Thyroid gland (tissue), 4 donors: ENCODE results near the gene CHN2. TPM values are rescaled to one million over a fixed set of nuclear protein-coding genes. Genes with fewer than 3 reads are reported as not detected.

Experiments
- DNase-seq, 2 donors: peaks; one replicate each; pipeline ENCODE4 v3.0.0-alpha.2; 2019
- H3K27ac ChIP-seq, 3 donors: fragments of 200-600 bp; sonication (generic); 1 replicate in 2 of 3; 2 replicates in 1 of 3; pipeline ENCODE4 v1.5.1; 2016 to 2019; ENCODE audit warnings: mild to moderate bottlenecking in 1 of 3, moderate library complexity in 1 of 3
- H3K27me3 ChIP-seq: fragments of 200-600 bp; sonication (generic); one replicate; pipeline ENCODE4 v1.5.1; 2019
- H3K36me3 ChIP-seq, 2 donors: fragments of 200-600 bp; sonication (generic); one replicate each; pipeline ENCODE4 v1.5.1; 2016 to 2019
- H3K4me1 ChIP-seq, 2 donors: fragments of 200-600 bp; sonication (generic); one replicate each; pipeline ENCODE4 v1.5.1; 2017 to 2019
- H3K4me3 ChIP-seq, 3 donors: fragments of 200-600 bp; sonication (generic); replicated peaks in 1 of 3; 1 replicate in 2 of 3; 2 replicates in 1 of 3; pipeline ENCODE4 v1.5.1; 2016; ENCODE audit warnings: mild to moderate bottlenecking in 1 of 3
- H3K9me3 ChIP-seq: fragments of 200-600 bp; sonication (generic); one replicate; pipeline ENCODE4 v1.5.1; 2017
- POLR2A ChIP-seq, 2 donors: fragments of 450-650 bp; IDR thresholded peaks; one replicate each; pipeline ENCODE4 v1.6.1; 2017; ENCODE audit warnings: antibody characterized with exemption in 2 of 2, mild to moderate bottlenecking in 2 of 2, moderate library complexity in 1 of 2
- WGBS, 2 donors: methylation state at CpG; one replicate each; pipeline ENCODE4 v1.1.5; 2017; 5-methylcytosine and 5-hydroxymethylcytosine counted together
- intact Hi-C: fragments of 100-400 bp; cut with DNase I; formaldehyde crosslinking; loops from one replicate; pipeline ENCODE4 v1.15.1; 2023
- total RNA-seq, 4 donors: library from RNA; depleted of rRNA; stranded (reverse); fragments of >200 nt; gene quantifications; one replicate each; pipeline ENCODE4 v1.2.3, GENCODE V29; 2016
- TF ChIP-seq, protein P1 (sequence below), 6 experiments: fragments of 200-600 bp in 3 of 6; fragments of 450-650 bp in 3 of 6; sonication (generic) in 3 of 6; IDR thresholded peaks; one replicate each; pipeline ENCODE4 v1.5.1; 2016 to 2019; ENCODE audit warnings: antibody characterized with exemption in 6 of 6, mild to moderate bottlenecking in 2 of 6, inconsistent platforms in 1 of 6, moderate library complexity in 1 of 6

Gene CHN2
- total RNA-seq, 4 donors from 2014 or later = 11.7 to 54.3 (median 41.4) TPM

DNA sequence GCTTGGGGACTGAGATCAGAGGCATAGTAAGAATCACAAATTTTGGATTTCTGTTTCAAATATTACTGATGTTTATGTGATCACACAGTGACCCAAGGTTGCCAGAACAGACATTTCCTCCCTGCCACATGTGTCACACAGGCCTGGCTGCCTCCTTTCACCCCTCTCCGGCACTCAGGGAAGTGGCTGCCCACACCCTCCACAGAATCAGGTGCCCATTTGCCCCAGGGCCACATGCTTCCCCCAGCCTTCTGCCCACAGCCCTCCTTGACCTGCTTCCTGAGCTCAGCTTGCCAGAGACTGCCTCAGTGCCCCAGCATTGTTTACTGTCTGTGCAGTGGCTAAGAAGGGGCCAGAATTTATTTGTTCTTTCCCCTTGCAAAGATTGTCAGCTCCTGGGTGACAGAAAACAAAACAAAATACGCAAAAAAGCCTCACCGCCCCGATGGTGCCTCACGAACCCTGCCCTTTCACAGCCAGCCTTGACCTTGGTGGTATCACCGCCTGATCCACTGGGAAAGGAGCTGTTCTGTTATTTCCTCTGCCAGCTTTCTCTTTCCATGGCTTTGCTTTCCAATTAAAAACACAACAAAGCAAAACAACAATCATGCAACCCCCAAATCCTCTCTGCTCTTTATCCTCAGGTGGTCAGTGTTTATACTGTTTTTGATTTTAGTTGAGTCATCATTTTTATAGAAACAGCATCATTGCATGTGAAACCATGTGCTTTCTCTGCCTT, 52.8 kb downstream of the CHN2 start:
- Histone ChIP-seq H3K4me1 (no peaks in the 10 kb centered on the region), H3K27ac (no peak overlapping the region), H3K9me3 (no peaks in the 10 kb centered on the region), H3K4me3 (no peak overlapping the region), H3K27me3 (no peaks in the 10 kb centered on the region), H3K36me3 (no peaks in the 10 kb centered on the region)
- TF ChIP-seq, protein P1, sequence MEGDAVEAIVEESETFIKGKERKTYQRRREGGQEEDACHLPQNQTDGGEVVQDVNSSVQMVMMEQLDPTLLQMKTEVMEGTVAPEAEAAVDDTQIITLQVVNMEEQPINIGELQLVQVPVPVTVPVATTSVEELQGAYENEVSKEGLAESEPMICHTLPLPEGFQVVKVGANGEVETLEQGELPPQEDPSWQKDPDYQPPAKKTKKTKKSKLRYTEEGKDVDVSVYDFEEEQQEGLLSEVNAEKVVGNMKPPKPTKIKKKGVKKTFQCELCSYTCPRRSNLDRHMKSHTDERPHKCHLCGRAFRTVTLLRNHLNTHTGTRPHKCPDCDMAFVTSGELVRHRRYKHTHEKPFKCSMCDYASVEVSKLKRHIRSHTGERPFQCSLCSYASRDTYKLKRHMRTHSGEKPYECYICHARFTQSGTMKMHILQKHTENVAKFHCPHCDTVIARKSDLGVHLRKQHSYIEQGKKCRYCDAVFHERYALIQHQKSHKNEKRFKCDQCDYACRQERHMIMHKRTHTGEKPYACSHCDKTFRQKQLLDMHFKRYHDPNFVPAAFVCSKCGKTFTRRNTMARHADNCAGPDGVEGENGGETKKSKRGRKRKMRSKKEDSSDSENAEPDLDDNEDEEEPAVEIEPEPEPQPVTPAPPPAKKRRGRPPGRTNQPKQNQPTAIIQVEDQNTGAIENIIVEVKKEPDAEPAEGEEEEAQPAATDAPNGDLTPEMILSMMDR (IDR thresholded peaks at IDR 0.05) = no peak
- TF ChIP-seq POLR2A (IDR thresholded peaks at IDR 0.05) = no peak
- intact Hi-C loops = no loop called here
- WGBS, 2 donors = 83 to 88% methylated on average over 6 of the region's 6 CpGs
- no peak for DNase-seq

DNA sequence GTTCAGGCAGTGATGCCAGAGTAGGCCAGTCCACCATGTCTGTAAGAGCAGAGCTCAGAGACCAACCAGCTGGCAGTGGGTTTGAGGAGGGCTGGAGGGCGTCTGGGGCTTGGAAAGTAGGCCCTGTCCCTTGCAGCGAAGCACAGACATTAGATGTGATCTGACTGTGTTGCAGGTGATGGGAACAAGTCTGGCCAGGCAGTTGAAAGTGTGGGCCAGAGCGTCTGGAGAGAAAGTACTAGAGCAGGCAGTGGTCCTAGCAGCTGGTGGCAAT, 53.3 kb downstream of the CHN2 start:
- H3K27ac ChIP-seq = no peak overlapping the region
- no peak for TF ChIP-seq POLR2A (IDR thresholded peaks at IDR 0.05)
- TF ChIP-seq, protein P1 (IDR thresholded peaks at IDR 0.05) = no peak
- WGBS, 2 donors = 93 to 97% methylated on average over 3 of the region's 3 CpGs

DNA sequence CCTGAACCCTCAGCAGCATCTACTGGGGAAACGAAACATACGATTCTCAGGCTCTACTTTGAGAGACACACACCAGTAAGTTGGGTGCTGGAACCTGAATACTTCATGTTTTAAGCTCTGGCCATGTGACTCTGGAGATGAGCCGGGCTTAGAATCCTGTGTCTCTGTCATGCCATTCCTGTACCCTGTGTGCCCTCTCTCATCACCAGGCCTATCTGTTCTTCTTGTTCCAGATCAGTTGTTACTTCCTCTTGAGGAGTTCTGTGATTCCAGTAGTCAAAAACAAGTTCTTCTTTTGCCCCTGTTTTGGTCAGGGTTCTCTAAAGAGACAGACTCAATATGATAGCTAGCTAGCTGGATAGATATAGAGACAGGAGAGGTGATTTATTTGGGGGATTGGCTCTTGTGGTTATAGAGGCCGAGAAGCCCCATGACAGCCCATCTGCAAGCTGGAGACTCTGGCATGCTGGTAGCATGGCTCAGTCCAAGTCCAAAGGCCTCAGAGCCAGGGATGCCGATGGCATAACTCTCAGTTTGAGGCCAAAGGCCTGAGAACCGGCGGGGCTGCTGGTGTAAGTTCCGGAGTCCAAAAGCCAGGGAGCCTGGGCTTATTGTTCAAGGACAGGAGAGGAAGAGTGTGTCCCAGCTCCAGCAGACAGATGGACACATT, 54.3 kb downstream of the CHN2 start:
- H3K9me3 ChIP-seq = no peaks in the 10 kb centered on the region
- H3K27me3 ChIP-seq = no peaks in the 10 kb centered on the region
- WGBS, 2 donors = 95 to 96% methylated on average over 8 of the region's 8 CpGs
- intact Hi-C loops = no loop called here
- no peak overlapping the region for H3K4me3 ChIP-seq
- H3K27ac ChIP-seq = no peak overlapping the region
- DNase-seq = no peak
- H3K36me3 ChIP-seq = no peaks in the 10 kb centered on the region
- TF ChIP-seq, protein P1 (IDR thresholded peaks at IDR 0.05) = no peak
- no peak for TF ChIP-seq POLR2A (IDR thresholded peaks at IDR 0.05)
- H3K4me1 ChIP-seq = no peaks in the 10 kb centered on the region

More for the DNA sequence above, 53.3 kb downstream of the CHN2 start:
- Histone ChIP-seq H3K4me1 (no peaks in the 10 kb centered on the region), H3K27me3 (no peaks in the 10 kb centered on the region), H3K36me3 (no peaks in the 10 kb centered on the region), H3K9me3 (no peaks in the 10 kb centered on the region), H3K4me3 (no peak overlapping the region)
- intact Hi-C loops = no loop called here
- DNase-seq = no peak

DNA sequence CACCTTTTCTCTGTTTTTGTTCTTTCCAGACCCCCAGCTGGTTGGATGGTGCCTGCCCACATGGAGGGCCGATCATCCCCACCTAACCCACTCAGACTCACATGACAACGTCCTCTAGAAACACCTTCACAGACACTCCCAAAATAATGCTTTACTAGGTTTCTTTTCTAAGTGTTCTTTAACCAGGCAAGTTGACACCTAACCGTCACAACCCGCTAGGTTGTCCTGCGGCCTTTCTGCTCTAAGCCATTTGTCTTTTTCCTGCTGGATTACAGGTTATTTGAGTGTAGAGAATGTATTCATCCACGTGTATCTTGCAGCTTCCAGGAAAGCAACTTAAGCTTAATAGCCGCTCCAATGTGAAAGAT, 54.8 kb downstream of the CHN2 start:
- intact Hi-C loops = no loop called here
- no peak for DNase-seq
- Histone ChIP-seq H3K27me3 (no peaks in the 10 kb centered on the region), H3K27ac (no peak overlapping the region), H3K9me3 (no peaks in the 10 kb centered on the region), H3K4me3 (no peak overlapping the region), H3K36me3 (no peaks in the 10 kb centered on the region), H3K4me1 (no peaks in the 10 kb centered on the region)
- no peak for TF ChIP-seq POLR2A (IDR thresholded peaks at IDR 0.05)
- TF ChIP-seq, protein P1 (IDR thresholded peaks at IDR 0.05) = no peak
- WGBS, 2 donors = 85 to 89% methylated on average over 7 of the region's 7 CpGs

DNA sequence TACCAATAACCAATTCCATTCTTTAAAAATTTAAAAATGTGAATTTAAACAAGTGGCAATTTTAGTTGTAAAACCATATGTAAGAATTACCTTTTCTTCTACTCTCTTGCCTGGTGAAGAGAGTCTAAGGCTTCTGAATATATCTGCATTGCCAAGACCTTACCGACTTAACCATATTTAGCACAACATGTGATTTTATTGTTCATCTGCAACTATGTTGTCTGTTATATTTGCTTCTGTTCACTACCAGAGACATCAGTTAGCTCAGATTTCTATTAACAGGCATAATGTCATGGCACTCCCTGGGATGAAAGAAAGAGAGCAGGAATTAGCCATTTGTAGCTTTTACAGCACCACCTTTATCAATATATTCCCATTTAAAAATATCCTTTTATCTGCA, 55.3 kb downstream of the CHN2 start:
- no peaks in the 10 kb centered on the region for H3K9me3 ChIP-seq
- H3K27ac ChIP-seq = no peak overlapping the region
- no peaks in the 10 kb centered on the region for H3K36me3 ChIP-seq
- no peaks in the 10 kb centered on the region for H3K4me1 ChIP-seq
- TF ChIP-seq POLR2A (IDR thresholded peaks at IDR 0.05) = no peak
- TF ChIP-seq, protein P1 (IDR thresholded peaks at IDR 0.05) = no peak
- H3K4me3 ChIP-seq = no peak overlapping the region
- intact Hi-C loops = no loop called here
- no peaks in the 10 kb centered on the region for H3K27me3 ChIP-seq
- WGBS, 2 donors = 90 to 96% methylated on average over 1 of the region's 1 CpG
- no peak for DNase-seq
